Spleen (tissue), 11 donors: ENCODE measurements around the gene ELAVL3. TPM values are rescaled to one million over a fixed set of nuclear protein-coding genes. Genes with fewer than 3 reads are reported as not detected.
A peak's percentile ranks its signal among the peaks of the same experiment; 100 is the strongest.

ENCODE experiments used
- DNase-seq: peaks from one replicate; pipeline ENCODE4 v3.0.0-alpha.2; 2020
- H3K27ac ChIP-seq, 8 donors: fragments of 200-600 bp; sonication (generic) in 7 of 8; 1 replicate in 4 of 8; 2 replicates in 4 of 8; pipeline versions ENCODE4 v1.5.0 to v1.8.0; 2016 to 2021; ENCODE audit warnings: inconsistent platforms in 4 of 8, mild to moderate bottlenecking in 4 of 8, moderate library complexity in 1 of 8
- H3K27me3 ChIP-seq, 7 donors: fragments of 200-600 bp; sonication (generic) in 6 of 7; replicated peaks in 1 of 7; 1 replicate in 4 of 7; 2 replicates in 3 of 7; pipeline versions ENCODE4 v1.5.0 to v1.8.0; 2016 to 2021; ENCODE audit warnings: inconsistent platforms in 3 of 7, mild to moderate bottlenecking in 1 of 7
- H3K36me3 ChIP-seq, 6 donors: fragments of 200-600 bp; sonication (generic) in 5 of 6; 1 replicate in 4 of 6; 2 replicates in 2 of 6; pipeline versions ENCODE4 v1.5.0 to v1.8.0; 2016 to 2021; ENCODE audit warnings: inconsistent platforms in 2 of 6
- H3K4me1 ChIP-seq, 6 donors: fragments of 200-600 bp; sonication (generic) in 5 of 6; 1 replicate in 3 of 6; 2 replicates in 3 of 6; pipeline versions ENCODE4 v1.5.0 to v1.8.0; 2016 to 2021; ENCODE audit warnings: inconsistent platforms in 3 of 6
- H3K4me3 ChIP-seq, 8 donors: fragments of 200-600 bp; sonication (generic) in 7 of 8; 1 replicate in 4 of 8; 2 replicates in 4 of 8; pipeline versions ENCODE4 v1.5.0 to v1.8.0; 2016 to 2021; ENCODE audit warnings: inconsistent platforms in 4 of 8, mild to moderate bottlenecking in 4 of 8, moderate library complexity in 2 of 8
- H3K9me3 ChIP-seq, 8 donors: fragments of 200-600 bp; sonication (generic) in 7 of 8; 1 replicate in 4 of 8; 2 replicates in 4 of 8; pipeline versions ENCODE4 v1.5.0 to v1.8.0; 2016 to 2021; ENCODE audit warnings: inconsistent platforms in 4 of 8
- CTCF ChIP-seq, 11 experiments: fragments of 200-600 bp in 7 of 11; fragments of 450-650 bp in 4 of 11; sonication (generic) in 4 of 11; IDR thresholded peaks in 8 of 11; conservative IDR thresholded peaks in 3 of 11; 1 replicate in 7 of 11; 2 replicates in 4 of 11; pipeline versions ENCODE4 v1.4.0 to v1.8.0; 2016 to 2021; ENCODE audit warnings: antibody characterized with exemption in 11 of 11, inconsistent platforms in 4 of 11, mild to moderate bottlenecking in 1 of 11
- POLR2A ChIP-seq, 3 donors: fragments of 450-650 bp; IDR thresholded peaks; one replicate each; pipeline ENCODE4 v1.5.1; 2017; ENCODE audit warnings: antibody characterized with exemption in 3 of 3, mild to moderate bottlenecking in 1 of 3
- POLR2AphosphoS5 ChIP-seq, 3 donors: sonication (generic); formaldehyde crosslinking; IDR thresholded peaks; one replicate each; pipeline ENCODE4 v1.5.1; 2017; ENCODE audit warnings: antibody characterized with exemption in 3 of 3
- WGBS, 5 donors: extraction: QIAGEN DNeasy Blood & Tissue Kit in 3 of 5; methylation state at CpG; one replicate each; pipeline versions ENCODE4 v1.1.5 to v1.1.7; 2013 to 2018; 5-methylcytosine and 5-hydroxymethylcytosine counted together
- intact Hi-C: fragments of 100-400 bp; cut with DNase I; formaldehyde crosslinking; loops from one replicate; pipeline ENCODE4 v1.15.0; 2023; ENCODE audit warnings: low total_unique reads
- polyA plus RNA-seq, 3 donors: library from polyadenylated mRNA; stranded (reverse); fragments of 200-250 nt; gene quantifications; one replicate each; pipeline ENCODE4 v1.2.1, GENCODE V29; 2013
- total RNA-seq, 7 donors: library from RNA; depleted of rRNA in 3 of 7; stranded (reverse); fragments of >200 nt in 3 of 7; fragmentation: NEBNext Ultra II Directional in 4 of 7; extraction: Animal tissue kit (Norgen Biotek cat#: 25700) in 4 of 7; gene quantifications; one replicate each; pipeline versions ENCODE4 v1.1.0 to v1.2.1, GENCODE V29; 2016 to 2021
- donor health status: healthy with polysubstance abuse.
- donor health status: DM: no; HTN: no; CAD: no; lungs with moderate emphysema.
- donor health status: DM: no; HTN: no; CAD: no.
- donor health status: Bipolar disorder and iron deficiency.
- donor health status: healthy.
- donor health status: DM: no; HTN: no; CAD: no.
- donor health status: DM: yes; HTN: yes; CAD: no.

Gene ELAVL3
- total and polyA plus RNA-seq, 10 donors = 0.02 TPM; not detected in 9

GRCh38 chr19:11486661-11487503, 6.0 kb upstream of the ELAVL3 start:
- Histone ChIP-seq H3K9me3 (no peaks in the 10 kb centered on the region), H3K4me1 (peaks cover 11 to 18% (median 15%) of the 10 kb centered on the region in 6 donors), H3K27ac (no peak overlapping the region), H3K36me3 (peaks cover 0 to 84% (median 34%) of the 10 kb centered on the region in 6 donors), H3K4me3 (no peak overlapping the region), H3K27me3 (peaks cover 0 to 23% (median 16%) of the 10 kb centered on the region in 7 donors)
- TF ChIP-seq CTCF (IDR thresholded peaks at IDR 0.05 in 8 of 11, conservative IDR thresholded peaks at IDR 0.05 in 3 of 11) = no peak
- no peak for TF ChIP-seq POLR2A (IDR thresholded peaks at IDR 0.05)
- peak in 1 of 3 donors; percentile 8 for TF ChIP-seq POLR2AphosphoS5 (IDR thresholded peaks at IDR 0.05)
- intact Hi-C loops = no loop called here
- 93 to 96% (median 94%) methylated on average over 28 to 45 of the region's 45 CpGs for WGBS, 5 donors
- DNase-seq = no peak

- H3K36me3 ChIP-seq = peaks cover 0 to 69% (median 25%) of the 10 kb centered on the region in 6 donors
- H3K4me1 ChIP-seq = peaks cover 14 to 33% (median 28%) of the 10 kb centered on the region in 6 donors
- no peak for DNase-seq
- 92 to 96% (median 93%) methylated on average over 8 to 13 of the region's 13 CpGs for WGBS, 5 donors
- no peak overlapping the region for H3K4me3 ChIP-seq
- H3K27me3 ChIP-seq = peaks cover 11 to 38% (median 31%) of the 10 kb centered on the region in 7 donors
- intact Hi-C loops = no loop called here
- no peak overlapping the region for H3K27ac ChIP-seq
- TF ChIP-seq POLR2A (IDR thresholded peaks at IDR 0.05) = no peak
- TF ChIP-seq CTCF (IDR thresholded peaks at IDR 0.05 in 8 of 11, conservative IDR thresholded peaks at IDR 0.05 in 3 of 11) = no peak
- no peak for TF ChIP-seq POLR2AphosphoS5 (IDR thresholded peaks at IDR 0.05)
- H3K9me3 ChIP-seq = no peaks in the 10 kb centered on the region
Observed at GRCh38 chr19:11485245-11485837, 4.5 kb upstream of the ELAVL3 start.

GRCh38 chr19:11483366-11484111, 2.7 kb upstream of the ELAVL3 start:
- no peak overlapping the region for H3K4me3 ChIP-seq
- peaks cover 14 to 51% (median 43%) of the 10 kb centered on the region in 6 donors for H3K4me1 ChIP-seq
- no peaks in the 10 kb centered on the region for H3K9me3 ChIP-seq
- intact Hi-C loops = no loop called here
- peak in 1 of 3 donors; percentile 13 for TF ChIP-seq POLR2AphosphoS5 (IDR thresholded peaks at IDR 0.05)
- no peak for TF ChIP-seq CTCF (IDR thresholded peaks at IDR 0.05 in 8 of 11, conservative IDR thresholded peaks at IDR 0.05 in 3 of 11)
- peaks cover 11 to 55% (median 45%) of the 10 kb centered on the region in 7 donors for H3K27me3 ChIP-seq
- WGBS, 5 donors = 85 to 97% (median 86%) methylated on average over 8 to 57 of the region's 57 CpGs
- no peak overlapping the region for H3K27ac ChIP-seq
- DNase-seq = no peak
- H3K36me3 ChIP-seq = peaks cover 0 to 56% (median 21%) of the 10 kb centered on the region in 6 donors
